GM21367 (cell line): Measurements from ENCODE around the gene PPP1R13B.

Source experiments
- ATAC-seq: cut with Tn5 transposase; IDR thresholded peaks from one replicate; pipeline ENCODE4 v1.9.1; 2021; ENCODE audit not compliant: unreplicated experiment

Gene PPP1R13B

DNA sequence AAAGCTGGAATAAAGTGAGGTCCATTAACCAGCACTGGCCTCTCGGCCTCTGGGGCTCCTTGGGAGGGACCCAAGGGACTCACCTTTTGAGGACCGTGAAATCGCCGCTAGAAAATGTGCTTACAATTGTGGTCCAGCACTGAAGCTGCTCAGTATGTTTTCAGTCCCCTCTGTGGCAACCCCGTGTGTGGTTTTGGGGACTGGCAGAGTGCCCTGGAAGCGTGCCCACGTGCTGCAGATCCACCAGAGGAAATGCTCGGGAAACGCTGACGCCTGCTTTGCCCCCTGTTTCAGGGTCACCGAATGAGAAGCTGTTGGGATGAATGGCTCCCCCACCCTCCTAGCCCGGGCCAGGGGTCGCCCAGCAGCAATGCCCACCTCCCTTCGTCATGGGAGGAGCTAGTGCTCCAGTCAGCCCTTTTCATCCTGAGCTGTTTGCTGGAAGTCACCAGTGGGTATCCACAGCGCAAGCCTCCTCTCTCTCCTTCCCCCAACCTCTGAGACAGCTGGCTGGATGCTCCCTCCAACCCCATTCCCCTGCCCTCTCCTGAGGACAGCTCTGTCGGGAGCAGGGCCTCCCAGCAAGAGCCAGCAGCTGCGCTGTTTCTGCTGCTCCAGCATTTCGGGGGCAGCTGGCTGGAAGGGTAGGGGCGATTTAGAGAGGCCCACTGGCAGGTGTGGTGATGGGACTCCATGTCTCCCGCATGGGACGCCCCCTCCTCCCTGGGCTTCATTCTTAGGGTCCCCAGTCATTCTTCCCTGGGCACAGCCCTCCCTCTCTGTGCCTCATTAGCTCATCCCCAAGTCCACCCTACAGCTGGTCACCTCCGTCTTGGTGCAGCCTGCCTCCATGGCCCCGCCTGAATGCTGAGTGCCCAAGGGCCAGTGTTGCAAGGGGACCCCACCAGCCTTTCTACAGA, 33.2 kb upstream of the PPP1R13B start:
- ATAC-seq = no peak

GRCh38 chr14:103879570-103880347, 32.4 kb upstream of the PPP1R13B start:
- ATAC-seq = no peak

DNA sequence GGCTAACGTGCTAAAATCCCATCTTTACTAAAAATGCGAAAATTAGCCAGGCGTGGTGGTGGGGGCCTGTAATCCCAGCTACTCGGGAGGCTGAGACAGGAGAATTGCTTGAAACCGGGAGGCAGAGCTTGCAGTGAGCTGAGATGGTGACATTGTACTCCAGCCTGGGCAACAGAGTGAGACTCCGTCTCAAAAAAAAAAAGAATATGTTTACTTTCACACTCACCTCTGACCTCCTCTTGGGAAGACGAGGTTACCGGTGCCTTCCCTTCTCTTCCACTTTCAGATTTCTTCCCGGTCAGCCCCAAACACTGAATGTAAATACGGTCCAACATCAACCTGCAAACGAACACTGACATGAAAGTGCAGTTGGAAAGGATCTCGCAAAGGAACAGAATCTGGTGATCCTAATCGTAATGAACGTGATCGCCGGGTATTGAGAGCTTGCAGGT, 31.8 kb upstream of the PPP1R13B start:
- no peak for ATAC-seq

DNA sequence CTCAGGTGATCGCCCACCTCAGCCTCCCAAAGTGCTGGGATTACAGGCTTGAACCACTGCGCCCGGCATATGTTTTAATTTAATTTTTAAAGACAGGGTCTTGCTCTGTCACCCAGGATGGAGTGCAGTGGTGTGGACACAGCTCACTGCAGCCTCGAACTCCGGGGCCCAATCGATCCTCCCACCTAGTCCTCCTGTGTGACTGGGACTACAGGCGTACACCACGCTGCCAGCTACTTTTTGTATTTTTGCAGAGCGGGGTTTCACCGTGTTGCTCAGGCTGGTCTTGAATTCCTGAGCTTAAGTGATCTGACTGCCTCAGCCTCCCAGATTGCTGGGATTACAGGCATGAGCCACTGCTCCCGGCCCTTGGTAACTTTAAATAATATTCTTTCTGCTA, 30.8 kb upstream of the PPP1R13B start:
- ATAC-seq = no peak

DNA sequence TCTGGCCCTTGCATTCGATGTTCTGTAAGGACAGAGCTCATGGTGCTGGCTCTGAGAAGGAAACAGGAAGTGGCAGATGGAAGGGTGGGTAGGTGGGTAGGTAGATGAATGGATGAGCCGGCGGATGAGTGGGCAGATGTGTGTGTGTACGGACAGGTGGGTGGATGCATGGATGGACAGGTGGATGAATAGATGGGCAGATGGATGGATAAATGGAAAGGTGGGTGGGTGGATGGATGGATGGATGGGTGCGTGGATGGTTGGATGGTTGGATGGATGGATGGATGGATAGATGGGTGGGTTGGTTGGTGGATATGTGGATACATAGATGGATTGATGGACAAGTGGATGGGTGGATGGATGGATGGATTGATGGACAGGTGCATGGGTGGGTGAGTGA, 27.6 kb upstream of the PPP1R13B start:
- no peak for ATAC-seq

DNA sequence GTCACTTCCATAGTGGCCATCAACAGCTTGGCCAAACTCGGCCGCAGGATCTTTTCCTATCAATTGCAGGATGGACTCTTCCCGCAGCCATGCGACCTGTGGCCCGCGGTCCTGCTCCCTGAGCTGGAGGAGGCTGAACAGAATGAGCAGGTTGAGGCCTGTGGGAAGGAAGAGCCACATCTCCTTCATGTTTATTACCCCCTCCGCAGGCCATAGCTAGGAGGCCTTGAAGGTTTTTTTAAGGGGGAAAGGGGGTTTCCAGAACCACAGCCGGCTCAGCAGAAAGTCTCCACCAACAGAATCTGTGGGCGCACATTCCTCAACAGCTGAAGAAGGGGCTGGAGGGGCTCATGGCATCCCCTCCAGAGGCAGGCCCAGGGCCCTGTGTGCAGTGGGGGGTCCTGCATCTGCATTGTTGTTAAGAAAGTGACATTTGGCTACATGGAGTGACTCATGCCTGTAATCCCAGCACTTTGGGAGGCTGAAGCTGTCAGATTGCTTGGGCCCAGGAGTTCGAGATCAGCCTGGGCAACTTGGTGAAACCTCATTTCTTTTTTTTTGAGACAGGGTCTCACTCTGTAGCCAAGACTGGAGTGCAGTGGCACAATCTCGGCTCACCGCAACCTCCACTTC, 25.2 kb upstream of the PPP1R13B start:
- no peak for ATAC-seq

DNA sequence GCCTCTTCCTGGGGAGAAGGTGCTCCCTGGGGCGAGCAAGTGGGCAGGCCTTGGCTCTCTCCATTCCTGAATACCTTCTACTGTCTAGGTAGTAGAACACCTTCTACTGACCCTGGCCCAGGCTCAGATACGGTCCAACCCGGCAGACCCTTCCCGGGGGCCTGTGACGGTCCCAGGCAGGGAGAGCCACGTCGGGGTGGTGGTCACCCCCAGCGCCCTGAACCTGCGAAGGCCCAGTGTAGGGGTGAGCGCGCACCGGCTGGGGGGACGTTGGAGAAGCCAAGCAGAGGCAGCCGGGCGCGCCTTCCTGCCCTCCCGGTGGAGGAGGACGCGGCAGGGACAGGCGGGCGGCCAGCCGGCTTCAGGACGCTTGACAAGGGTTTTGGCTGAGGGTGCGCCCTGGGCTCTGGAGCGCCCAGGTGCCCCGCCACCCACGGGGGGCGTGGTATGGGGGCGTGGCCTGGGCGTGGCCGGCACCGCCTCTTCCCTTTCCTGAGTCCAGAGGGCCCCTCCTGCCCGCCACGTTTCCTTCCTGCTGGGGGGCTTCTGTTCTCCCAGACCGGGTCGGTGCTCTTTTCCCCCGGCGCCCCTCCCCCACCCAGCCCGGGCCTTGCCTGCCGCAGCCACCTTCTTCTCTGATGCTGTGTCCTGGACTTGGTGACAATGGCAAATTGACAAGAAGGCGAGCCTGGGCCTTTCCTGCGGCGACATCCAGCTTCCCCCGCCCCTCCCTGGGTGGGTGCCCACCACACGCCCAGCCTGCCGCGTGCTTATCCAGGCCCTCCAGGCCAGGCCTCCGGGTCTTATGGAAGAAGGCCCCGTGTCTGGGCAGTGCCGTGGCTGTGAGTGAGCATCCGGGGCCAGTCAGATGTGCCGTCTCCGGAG, 24.5 kb upstream of the PPP1R13B start:
- ATAC-seq = no peak

GRCh38 chr14:103870891-103871595, 23.7 kb upstream of the PPP1R13B start:
- no peak for ATAC-seq

DNA sequence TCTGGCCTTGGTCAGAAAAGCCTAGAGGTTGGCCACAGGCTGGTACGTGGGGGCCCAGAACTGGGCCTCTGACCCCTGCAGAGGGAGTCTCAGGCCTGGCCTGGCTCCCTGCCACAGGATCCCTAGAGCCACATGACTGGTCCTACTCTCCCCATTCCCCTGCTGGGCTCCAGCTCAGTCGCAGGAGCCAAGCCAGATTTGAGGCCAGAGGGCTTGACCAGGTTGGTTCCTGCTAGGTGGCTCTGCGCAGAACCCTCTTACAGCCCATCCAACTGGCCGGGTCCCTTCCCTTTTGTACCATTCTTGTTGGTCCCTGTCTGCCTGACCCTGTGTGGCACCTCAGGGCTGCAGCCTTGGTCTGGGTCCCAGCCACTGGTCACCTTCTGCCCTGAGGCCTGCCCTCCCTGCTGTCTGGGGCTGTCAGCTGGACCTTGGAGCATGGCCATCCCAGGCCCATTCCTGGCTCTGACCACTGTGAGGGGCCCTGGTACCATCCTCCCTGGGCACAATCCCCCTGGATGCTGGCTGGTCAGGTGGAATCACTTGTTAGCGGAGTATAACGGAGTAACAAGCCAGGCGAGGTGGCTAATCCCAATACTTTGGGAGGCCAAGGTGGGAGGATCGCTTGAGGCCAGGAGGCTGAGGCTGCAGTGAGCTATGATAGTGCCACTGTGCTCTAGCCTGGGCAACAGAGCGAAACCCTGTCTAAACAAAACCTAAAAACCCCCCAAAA, 22.9 kb upstream of the PPP1R13B start:
- no peak for ATAC-seq

GRCh38 chr14:103869406-103870143, 22.2 kb upstream of the PPP1R13B start:
- no peak for ATAC-seq

GRCh38 chr14:103868242-103868897, 21.0 kb upstream of the PPP1R13B start:
- no peak for ATAC-seq

DNA sequence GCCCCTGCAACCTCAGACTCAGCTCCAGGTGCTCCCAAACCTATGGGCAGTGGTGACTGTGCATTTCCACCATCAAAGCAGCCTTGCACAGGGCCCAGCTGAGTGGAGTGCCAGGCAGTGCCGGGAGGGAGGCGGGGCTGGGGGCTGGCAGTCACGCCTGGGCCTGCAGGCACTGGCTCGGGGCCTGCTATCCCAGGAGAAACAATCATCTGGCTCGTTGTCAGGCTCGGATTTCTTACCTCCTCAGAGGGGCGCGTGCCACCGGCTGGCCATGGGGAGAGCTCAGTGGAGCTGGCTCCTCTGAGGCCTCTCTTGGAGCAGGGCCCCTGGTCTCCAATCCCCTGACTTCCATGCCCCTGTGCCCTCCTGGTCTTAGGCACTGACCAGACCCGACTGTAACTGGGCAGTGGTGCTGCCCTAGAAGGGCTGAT, 20.2 kb upstream of the PPP1R13B start:
- no peak for ATAC-seq

DNA sequence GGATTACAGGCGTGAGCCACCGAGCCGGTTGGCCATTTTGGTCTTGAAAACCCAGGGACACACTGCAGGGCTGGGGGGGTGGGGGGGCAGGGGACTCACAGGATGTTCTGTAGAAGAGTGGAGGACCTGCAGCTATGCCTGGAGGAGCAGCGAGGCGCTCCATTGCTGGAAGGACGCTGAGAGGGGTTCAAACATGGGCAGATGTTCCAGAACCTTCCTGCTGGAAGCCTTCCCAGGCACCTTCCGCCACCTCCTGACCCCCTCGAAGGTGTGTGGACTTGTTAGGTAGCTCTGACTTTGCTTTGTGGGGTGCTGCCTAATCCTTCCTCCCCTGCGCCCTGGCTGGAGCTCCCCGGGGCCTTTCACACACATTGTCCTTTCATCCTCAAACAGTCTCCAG, 19.6 kb upstream of the PPP1R13B start:
- no peak for ATAC-seq

GRCh38 chr14:103863245-103863644, 15.9 kb upstream of the PPP1R13B start:
- no peak for ATAC-seq

- ATAC-seq = no peak
Measured at GRCh38 chr14:103862393-103862782, 15.0 kb upstream of the PPP1R13B start.

DNA sequence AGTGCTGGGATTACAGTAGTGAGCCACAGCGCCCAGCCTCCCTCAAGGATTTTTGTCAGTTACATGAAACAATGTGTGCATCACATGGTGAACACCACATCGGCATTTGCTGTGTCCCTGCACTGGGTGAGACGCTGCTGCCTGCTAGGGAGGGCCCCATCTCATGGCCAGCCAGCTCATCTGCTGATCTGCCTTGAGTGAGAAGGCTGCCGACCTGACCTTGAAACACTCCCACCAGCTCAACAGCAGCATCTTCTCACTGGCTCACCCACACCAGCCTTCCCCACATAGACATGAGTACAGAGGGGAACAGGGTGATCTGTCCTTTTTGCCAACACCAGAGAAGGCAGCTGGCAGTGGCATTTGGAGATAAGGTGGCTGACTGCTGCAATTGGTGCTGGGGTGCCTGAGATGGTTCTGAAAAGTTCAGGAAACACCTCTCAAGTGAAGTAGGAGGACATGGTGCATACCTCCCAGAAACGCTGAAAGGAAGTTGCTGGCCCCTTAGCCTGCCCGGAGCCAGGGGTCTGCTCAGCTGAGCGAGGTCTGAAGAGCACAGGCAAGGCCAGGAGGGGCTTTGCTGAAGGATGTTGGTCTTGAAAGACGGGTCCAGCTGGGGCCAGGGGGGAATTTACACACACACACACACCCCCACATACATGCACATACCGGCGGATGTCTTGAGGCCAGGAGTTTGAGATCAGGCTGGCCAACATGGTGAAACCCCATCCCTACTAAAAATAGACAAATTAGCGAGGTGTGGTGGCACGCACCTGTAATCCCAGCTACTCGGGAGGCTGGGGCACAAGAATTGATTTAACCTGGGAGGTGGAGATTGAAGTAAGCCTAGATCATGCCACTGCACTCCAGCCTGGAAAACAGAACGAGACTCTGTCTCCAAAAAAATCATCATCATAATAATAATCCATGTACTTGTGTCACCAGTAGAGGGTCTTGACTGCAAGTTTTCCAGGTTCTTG, 14.3 kb upstream of the PPP1R13B start:
- ATAC-seq = no peak
